CD4-positive, alpha-beta T cell treated with Interleukin-2 at 100 ng/mL for 4 hours (primary cell): ENCODE measurements around the gene SMIM38.

Experiments
- DNase-seq: peaks from one replicate; pipeline ENCODE4 v3.0.0-alpha.2; 2020; ENCODE audit warnings: low spot score

The SMIM38 gene

GRCh38 chr11:69186316-69187260, 30.9 kb downstream of the SMIM38 start:
- DNase-seq = no peak

GRCh38 chr11:69187540-69188065, 31.9 kb downstream of the SMIM38 start:
- no peak for DNase-seq

- DNase-seq = no peak
Measured at GRCh38 chr11:69189059-69189458, 33.3 kb downstream of the SMIM38 start.

GRCh38 chr11:69190796-69191536, 35.2 kb downstream of the SMIM38 start:
- DNase-seq = no peak

- DNase-seq = no peak
Measured at GRCh38 chr11:69192301-69192721, 36.6 kb downstream of the SMIM38 start.

GRCh38 chr11:69193151-69193550, 37.4 kb downstream of the SMIM38 start:
- DNase-seq = no peak

- DNase-seq = no peak
Measured at GRCh38 chr11:69193629-69194028, 37.9 kb downstream of the SMIM38 start.

- no peak for DNase-seq
Measured at GRCh38 chr11:69194396-69194795, 38.7 kb downstream of the SMIM38 start.

- no peak for DNase-seq
Measured at GRCh38 chr11:69194956-69195355, 39.2 kb downstream of the SMIM38 start.

GRCh38 chr11:69195824-69196782, 40.4 kb downstream of the SMIM38 start:
- DNase-seq = no peak

GRCh38 chr11:69196783-69197169, 41.0 kb downstream of the SMIM38 start:
- DNase-seq = no peak

GRCh38 chr11:69198891-69199582, 43.3 kb downstream of the SMIM38 start:
- no peak for DNase-seq

- DNase-seq = no peak
Measured at GRCh38 chr11:69199583-69200315, 44.0 kb downstream of the SMIM38 start.

GRCh38 chr11:69200331-69201065, 44.8 kb downstream of the SMIM38 start:
- DNase-seq = no peak

GRCh38 chr11:69201066-69201365, 45.3 kb downstream of the SMIM38 start:
- no peak for DNase-seq

GRCh38 chr11:69201764-69202370, 46.1 kb downstream of the SMIM38 start:
- no peak for DNase-seq

- no peak for DNase-seq
Measured at GRCh38 chr11:69202511-69203221, 46.9 kb downstream of the SMIM38 start.

- no peak for DNase-seq
Measured at GRCh38 chr11:69203381-69203780, 47.6 kb downstream of the SMIM38 start.

- DNase-seq = no peak
Measured at GRCh38 chr11:69203901-69204245, 48.1 kb downstream of the SMIM38 start.
